GM19463 (cell line): ENCODE data around the gene RAB11FIP4.

ENCODE experiments used
- ATAC-seq: cut with Tn5 transposase; IDR thresholded peaks from one replicate; pipeline ENCODE4 v1.9.1; 2021; ENCODE audit warnings: mild to moderate bottlenecking, moderate library complexity; ENCODE audit not compliant: unreplicated experiment

The RAB11FIP4 gene

DNA sequence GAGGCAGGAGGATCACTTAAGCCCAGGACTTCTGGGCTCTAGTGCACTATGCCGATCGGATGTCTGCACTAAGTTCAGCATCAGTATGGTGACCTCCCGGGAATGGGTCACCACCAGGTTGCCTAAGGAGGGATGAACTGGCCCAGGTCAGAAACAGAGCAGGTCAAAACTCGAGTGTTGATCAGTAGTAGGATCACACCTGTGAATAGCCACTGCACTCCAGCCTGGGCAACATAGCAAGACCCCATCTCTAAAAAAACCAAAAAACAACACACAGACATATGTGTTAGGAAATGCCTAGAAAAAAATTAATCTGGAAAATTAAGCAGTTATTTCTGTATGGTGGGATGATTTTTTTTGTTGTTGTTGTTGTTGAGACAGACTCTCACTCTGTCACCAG lies 127.0 kb downstream of the RAB11FIP4 start:
- no peak for ATAC-seq

GRCh38 chr17:31521632-31522283 lies 130.3 kb downstream of the RAB11FIP4 start:
- no peak for ATAC-seq

- no peak for ATAC-seq
These were observed 130.9 kb downstream of the RAB11FIP4 start for GRCh38 chr17:31522284-31522931.

DNA sequence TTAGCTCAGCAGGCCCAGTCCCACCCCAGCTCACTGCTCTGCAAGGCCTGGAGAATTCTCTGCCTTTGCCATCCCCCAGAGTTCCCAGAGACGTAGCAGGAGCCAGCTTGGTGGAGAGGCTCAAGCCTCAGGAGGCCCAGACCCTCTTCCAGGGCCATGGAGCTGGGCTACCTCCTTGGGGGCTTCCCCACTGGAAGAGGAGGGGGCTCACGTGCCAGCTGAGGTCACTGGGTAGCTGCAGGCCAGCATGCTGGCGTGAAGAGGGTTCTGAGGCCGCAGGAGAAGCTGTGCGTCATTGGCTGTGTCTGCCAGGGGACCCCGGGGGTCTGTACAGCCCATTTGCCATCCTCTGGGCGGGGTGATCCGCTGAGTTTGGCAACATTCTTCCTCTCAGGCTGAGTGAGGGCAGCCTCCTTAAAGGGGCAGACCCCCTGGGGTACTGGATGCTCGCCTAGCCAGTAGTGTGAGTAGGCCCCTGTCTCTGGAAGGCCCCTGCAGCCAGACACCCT lies 131.6 kb downstream of the RAB11FIP4 start:
- no peak for ATAC-seq

- no peak for ATAC-seq
These were observed 132.6 kb downstream of the RAB11FIP4 start for GRCh38 chr17:31523862-31524730.

DNA sequence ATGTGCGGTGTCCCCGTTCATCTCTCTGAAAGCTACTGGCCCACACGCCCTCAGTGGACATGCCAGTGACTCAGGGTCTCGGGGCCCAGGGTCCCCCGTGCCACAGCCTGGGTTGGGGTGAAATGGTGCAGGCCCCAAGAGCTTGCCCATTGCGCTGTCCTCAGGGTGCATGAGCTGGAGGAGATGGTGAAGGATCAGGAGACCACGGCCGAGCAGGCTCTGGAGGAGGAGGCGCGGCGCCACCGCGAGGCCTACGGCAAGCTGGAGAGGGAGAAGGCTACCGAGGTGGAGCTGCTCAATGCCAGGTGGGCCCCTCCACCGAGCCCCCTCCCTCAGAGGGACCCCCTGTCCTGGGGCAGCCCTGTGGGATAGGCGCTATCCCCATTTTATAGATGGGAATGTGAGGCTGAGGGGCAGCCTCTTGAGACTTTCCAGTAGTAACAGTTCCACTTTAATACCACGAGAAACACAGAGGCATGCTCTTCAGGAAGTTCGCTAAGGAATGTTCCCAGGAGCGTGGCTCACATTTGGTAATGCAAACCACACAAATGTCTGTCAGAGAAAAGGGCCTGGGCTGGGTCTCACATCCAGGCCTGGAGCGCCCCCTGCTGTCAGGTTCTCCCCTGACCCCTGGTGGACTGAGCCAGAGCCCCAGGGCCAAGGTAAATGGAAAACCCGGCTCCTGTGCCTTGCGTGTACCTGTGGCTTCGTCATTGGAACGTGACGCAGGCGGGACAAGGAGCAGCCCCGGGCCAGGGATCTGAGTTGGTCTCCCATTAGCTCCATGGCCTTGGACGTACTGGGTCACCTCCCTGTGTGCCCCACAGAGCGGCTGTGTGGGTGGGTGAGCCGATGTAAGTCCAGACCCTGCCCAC lies 133.7 kb downstream of the RAB11FIP4 start:
- no peak for ATAC-seq

DNA sequence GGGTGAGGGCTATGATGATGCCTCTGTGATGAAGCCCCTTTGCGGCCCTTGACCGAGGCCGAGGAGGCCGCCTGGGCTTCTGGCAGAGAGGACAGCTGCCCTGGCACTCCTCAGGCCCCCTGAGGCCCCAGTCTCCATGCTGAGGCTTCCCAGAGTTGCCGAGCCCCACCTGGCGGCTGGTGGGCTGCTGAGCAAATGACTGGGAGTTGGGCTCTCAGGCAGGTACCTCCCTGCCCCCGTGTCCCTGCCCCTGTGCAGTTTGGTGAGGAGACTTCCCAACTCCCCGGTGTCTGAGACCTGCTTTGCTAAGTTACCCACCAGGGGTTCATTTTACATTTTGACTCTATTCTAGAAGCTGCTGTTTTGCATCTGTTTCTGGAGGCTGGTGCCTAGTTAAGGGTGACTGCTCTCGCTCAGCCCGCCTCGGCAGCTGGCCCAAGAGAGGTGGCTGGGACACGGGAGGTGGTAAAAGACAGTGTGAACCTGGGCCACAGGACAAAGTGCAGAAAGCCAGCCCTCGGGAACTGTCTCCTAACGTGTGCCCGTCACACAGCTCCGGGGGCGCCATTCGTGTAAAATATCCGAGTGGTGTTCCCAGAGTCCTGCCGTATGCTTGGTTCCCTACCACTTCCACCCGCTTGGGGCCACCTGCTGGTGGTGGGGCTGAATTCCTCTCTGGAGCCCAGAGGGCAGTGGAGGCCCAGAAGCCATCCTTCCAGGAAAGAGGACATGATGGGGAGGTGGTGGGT lies 134.5 kb downstream of the RAB11FIP4 start:
- no peak for ATAC-seq

- no peak for ATAC-seq
These were observed 136.1 kb downstream of the RAB11FIP4 start for GRCh38 chr17:31527606-31528005.

GRCh38 chr17:31528291-31528874 lies 136.9 kb downstream of the RAB11FIP4 start:
- ATAC-seq, result no peak

DNA sequence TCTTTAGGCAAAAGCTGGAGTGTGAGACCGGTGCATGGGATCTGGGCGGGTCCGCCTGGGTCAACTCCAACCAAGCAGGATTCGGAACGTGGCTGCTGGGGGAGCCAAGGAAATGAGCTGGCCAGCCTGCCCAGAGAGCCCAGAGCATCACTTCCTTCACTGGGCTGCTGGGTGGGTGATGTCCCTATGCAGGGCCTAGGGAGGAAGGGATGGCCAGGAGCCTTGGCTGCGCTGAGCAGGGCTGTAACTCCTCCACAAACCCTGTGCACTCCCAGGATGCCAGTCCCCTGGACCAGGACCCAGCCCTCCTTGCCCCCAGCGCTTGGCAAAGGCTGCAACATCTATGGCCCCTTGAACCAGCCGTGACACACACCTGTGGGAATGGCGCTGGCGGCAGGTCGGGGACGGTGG lies 138.4 kb downstream of the RAB11FIP4 start:
- ATAC-seq, result no peak

DNA sequence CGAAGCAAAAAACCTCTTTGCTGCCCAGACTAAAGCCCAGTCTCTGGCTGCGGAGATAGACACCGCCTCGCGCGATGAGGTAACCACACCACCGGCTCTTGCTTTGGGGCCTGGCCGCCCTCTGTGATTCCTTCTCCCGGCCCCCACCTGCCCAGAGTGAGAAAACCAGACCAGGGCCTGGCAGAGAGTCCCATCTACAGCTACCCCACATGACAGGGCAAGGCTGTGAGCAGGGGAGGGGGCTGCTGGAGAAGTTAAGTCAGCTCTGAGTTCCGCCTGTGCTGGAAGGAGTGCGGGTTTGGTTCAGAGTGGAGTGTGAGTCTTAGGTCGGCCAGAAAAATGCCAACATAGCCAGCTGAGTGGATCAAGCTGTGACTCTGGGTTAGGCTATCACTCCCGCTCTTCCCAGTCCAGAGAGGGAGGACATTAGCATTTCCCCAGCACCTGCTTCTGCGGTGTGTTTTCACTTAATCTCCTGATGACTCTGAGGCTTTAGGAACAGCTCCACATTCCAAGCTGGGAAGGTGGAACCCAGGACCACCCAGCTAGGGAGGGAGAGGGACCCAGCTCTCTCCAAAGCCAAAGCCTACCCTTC lies 139.0 kb downstream of the RAB11FIP4 start:
- no peak for ATAC-seq

DNA sequence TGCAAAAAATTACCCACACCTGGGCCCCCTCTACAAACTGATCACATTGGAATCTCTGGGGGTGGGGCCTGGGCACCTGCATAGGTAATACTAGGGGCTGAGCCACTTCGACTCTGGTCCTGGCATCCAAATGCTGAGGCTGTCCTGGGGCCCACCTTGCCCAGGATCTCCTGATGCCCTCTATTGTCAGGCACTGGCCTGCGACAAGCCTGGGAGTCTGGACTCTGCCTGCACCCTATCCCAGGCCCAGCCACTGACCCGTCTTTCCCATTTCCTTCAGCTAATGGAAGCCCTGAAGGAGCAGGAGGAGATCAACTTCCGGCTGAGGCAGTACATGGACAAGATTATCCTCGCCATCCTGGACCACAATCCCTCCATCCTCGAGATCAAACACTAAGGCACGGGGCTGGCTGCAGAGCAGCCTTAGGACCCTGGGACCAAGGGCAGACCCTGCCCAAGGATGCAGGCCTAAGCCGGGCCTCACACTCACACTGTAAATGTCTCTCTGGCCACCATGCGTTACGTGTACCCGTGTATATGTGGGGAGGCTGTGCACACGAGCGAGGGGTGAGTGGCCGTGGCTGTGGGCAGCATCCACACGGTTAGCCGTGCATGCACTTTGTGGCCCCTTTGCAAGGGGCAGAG lies 140.0 kb downstream of the RAB11FIP4 start:
- no peak for ATAC-seq

GRCh38 chr17:31532081-31532480 lies 140.6 kb downstream of the RAB11FIP4 start:
- no peak for ATAC-seq

GRCh38 chr17:31532526-31532925 lies 141.1 kb downstream of the RAB11FIP4 start:
- ATAC-seq, result no peak

- ATAC-seq, result no peak
These were observed 142.2 kb downstream of the RAB11FIP4 start for GRCh38 chr17:31533546-31534155.

DNA sequence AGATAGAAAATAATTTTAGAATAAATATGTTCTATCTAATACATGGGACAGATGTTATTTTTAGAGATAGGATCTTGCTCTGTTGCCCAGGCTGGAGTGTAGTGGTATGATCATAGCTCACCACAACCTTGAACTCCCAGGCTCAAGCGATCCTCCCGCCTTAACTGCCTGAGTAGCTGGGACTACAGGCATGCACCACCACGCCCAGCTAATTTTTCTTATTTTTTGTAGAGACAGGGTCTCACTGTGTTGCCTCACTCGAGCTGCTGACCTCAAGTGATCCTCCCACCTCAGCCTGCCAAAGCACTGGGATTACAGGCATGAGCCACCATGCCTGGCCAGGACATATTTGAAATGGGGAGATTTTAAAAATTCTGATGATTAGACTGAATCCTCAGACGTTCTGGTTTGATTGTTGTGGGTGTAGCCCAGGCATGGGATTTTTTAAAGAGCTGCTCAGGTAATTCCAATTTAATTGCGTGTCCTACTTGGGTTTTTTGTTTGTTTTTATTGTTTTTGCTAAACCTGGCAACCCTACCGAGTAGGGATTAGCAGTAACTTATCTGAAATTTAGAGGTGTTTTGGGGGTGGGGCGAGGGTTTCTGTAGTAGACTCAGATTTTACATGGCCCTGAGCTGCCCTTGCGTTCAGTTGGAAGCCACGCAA lies 142.9 kb downstream of the RAB11FIP4 start:
- ATAC-seq, result no peak

DNA sequence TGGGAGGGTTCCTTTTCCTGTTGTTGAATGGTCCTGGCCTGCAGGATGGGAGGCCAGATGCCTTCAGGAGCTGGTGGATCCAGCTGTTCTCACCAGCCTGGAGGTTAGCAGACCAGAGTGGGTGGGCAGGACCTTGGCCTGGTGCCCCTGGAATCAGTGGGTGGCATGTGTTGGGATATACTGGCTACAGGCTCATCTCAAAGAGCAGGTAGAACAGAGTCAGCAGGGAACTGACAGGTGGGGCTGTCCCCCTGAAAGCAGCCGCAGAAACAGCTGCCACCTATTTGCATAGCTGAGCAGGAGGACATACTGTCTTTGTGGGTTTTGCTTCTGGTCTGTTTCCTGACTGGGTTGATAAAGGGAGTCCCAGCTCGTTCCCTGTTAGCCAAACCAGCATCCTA lies 144.1 kb downstream of the RAB11FIP4 start:
- ATAC-seq, result peak; percentile 73

GRCh38 chr17:31536451-31536850 lies 145.0 kb downstream of the RAB11FIP4 start:
- ATAC-seq, result no peak
